GM12865 (cell line): Measurements from ENCODE around the gene CTNNBL1.

Experiments used
- DNase-seq: peaks from one replicate; pipeline ENCODE4 v3.0.0; 2010; ENCODE audit warnings: low read depth
- H3K4me3 ChIP-seq: 2 replicates; pipeline ENCODE4 v1.5.1; 2011; ENCODE audit warnings: mild to moderate bottlenecking, low read depth, low read length, control low read depth
- TF ChIP-seq, protein P1 (sequence below): IDR thresholded peaks from 2 replicates; pipeline ENCODE4 v1.5.1; 2011; ENCODE audit warnings: low read length, control low read depth, low read depth, inconsistent platforms; ENCODE audit not compliant: insufficient read depth; ENCODE audit errors: missing control alignments

Gene CTNNBL1

DNA sequence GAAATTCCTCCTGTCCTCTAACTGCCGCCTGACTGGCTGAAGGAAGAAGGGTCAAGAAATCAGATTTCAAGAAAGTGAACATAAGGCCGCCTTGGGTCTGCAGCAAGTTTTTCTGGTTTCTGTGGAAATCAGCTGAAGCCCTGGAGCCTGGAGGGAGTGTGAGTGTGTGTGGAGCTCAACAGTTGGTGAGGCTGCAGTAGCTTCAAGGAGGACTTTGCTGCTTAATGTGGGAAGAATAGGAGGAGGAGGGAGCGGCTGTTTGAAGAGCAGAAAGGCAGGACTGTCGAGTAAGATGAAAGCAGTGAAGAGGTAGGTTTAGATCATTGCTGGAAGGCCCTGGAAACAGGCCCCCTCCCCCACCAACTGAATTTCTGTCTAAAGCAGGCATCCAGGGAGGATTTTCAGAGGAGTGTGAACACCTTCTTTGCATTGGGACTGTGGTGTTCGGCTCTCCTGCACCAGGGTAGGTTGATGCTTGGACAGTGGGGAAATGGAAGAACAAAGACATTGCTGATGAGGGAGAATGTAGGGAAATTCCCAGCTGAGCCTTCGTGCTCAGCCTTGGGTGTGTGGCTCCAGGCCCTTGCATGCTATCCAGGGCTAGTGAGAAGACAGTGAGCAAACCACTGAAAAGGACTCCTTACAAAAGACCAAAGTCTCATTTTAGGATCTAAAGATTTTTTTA lies 129.6 kb downstream of the CTNNBL1 start:
- TF ChIP-seq, protein P1, sequence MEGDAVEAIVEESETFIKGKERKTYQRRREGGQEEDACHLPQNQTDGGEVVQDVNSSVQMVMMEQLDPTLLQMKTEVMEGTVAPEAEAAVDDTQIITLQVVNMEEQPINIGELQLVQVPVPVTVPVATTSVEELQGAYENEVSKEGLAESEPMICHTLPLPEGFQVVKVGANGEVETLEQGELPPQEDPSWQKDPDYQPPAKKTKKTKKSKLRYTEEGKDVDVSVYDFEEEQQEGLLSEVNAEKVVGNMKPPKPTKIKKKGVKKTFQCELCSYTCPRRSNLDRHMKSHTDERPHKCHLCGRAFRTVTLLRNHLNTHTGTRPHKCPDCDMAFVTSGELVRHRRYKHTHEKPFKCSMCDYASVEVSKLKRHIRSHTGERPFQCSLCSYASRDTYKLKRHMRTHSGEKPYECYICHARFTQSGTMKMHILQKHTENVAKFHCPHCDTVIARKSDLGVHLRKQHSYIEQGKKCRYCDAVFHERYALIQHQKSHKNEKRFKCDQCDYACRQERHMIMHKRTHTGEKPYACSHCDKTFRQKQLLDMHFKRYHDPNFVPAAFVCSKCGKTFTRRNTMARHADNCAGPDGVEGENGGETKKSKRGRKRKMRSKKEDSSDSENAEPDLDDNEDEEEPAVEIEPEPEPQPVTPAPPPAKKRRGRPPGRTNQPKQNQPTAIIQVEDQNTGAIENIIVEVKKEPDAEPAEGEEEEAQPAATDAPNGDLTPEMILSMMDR, result no peak
- no peak overlapping the region for H3K4me3 ChIP-seq
- DNase-seq, result peak; percentile 34

DNA sequence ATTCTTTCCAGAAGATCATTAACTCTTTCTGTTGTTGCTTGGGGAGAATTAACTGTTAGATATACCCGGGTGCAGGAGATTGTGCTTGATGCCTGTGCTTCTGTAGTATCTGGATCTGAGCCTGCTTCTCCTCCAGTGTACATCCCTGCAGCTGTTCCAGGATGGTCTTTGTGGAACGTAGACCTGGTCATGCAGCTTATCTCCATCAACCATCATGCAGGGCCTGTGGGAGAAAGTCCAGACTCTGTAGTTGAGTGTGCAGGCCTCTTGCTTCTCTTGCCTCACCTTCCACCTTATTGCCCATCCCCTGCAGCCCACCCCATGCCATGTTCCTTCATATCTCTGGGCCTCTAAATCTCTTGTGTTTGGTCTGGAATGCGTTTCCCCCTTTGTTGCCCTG lies 133.8 kb downstream of the CTNNBL1 start:
- TF ChIP-seq, protein P1, result no peak
- no peak overlapping the region for H3K4me3 ChIP-seq
- DNase-seq, result no peak

DNA sequence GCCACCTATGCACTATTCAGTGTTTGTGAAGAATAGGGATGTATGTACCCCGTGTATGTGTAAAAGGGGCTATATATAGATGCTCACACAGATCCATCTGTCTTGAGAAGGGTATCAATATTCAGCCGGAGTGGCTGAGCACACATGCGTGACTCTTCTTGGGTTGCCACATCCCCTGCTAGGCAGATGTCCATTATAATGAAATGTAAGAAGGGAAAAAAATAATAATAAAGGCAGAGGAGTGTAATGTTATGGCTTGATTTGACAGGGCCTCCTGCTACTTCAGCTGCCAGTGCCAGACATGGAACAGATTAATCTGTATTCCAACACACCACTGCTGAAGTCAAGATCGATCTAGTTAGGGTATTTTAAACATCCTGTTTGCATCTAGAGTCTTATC lies 134.9 kb downstream of the CTNNBL1 start:
- no peak for DNase-seq
- TF ChIP-seq, protein P1, result no peak
- no peak overlapping the region for H3K4me3 ChIP-seq

DNA sequence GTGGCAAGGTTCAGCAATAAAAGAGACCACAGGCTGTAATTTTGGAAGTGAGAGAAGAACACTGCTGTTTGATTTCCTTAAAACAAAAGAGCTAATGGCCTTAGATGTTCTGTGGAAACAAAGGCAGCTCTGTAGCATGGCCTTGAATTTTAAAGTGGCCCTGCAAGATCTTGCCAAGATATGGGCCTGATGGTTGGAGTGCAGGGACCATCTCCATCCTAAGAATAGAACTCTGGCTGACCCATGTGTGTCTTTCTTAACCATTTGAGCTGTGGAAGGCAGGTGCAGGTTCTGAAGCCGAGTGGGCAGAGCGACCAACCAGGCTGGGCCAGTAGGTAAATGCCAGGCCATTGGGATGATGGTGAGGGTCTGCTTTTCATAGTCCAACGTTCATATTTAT lies 135.3 kb downstream of the CTNNBL1 start:
- TF ChIP-seq, protein P1, result no peak
- no peak overlapping the region for H3K4me3 ChIP-seq
- no peak for DNase-seq

DNA sequence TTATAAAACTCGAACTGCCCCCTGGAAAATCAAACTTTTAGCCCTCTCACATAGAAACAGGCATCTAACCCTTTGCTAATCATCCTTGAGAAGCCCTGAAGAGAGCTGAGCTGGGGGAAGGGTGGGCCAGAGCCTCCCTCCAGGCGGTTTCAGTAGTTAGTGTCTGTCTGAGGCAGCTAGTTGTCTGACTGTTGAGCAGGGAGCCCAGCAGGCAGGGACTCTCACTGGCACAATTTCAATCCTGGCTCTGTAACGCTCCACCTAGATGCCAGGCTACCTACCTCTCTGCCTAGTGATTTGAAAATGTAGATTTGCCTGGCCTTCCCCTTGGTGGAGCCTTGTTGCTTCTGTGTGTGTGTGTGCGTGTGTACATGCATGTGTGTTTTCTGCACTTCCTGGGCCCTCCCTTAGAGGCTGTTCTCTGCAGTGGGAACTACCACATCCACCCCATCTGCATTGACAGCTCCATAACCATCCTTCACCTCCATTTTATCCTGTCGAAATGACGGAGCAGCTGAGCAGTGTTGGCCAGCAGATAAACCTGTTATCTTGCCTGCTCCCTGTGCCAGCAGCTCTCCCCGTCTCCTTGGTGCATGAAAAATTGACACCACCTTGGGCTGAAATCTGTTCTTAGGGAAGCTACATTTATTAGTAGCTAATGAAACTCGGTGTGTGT lies 139.5 kb downstream of the CTNNBL1 start:
- TF ChIP-seq, protein P1, result no peak
- no peak for DNase-seq
- H3K4me3 ChIP-seq, result no peak overlapping the region

DNA sequence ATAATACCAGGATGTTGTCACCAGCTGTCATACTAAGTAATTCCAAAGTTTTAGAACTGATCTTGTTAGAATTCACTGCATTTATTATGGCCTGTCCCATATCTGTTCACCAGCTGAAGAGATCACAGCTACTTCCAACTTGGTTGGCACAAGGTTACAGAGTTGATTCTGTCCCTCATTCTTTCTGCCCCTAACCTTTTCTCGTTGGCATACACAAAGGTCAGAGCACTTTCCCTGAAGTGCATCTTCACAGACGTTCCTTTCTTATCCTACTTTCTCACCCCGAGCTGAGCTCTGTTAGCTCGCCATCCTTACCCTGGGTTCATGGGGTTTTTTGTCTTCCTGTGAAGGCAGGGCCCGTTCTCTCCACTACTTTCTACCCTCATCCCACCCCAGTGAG lies 143.1 kb downstream of the CTNNBL1 start:
- H3K4me3 ChIP-seq, result no peak overlapping the region
- TF ChIP-seq, protein P1, result no peak
- no peak for DNase-seq

DNA sequence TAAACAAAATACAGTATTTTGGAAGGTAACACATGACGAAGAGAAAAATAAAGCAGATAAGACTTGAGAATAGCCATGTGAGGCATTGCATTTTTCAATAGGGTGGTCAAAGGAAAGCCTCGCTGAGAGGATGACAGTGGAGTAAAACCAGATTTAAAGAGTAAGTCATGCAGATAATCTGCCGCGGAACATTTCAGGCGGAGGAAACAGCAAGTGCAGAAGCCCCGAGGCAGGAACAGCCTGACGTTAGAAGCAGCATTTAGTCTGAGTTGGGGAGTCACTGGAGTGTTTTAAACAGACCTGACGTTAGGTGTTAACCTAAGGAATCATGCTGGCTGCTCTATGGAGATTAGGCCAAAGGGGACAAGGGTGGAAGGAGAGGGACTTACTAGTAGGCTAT lies 144.1 kb downstream of the CTNNBL1 start:
- TF ChIP-seq, protein P1, result no peak
- H3K4me3 ChIP-seq, result no peak overlapping the region
- no peak for DNase-seq
